Kidney (tissue), 14 donors: Measurements from ENCODE around the gene PNPLA5. TPM values are rescaled to one million over a fixed set of nuclear protein-coding genes. Genes with fewer than 3 reads are reported as not detected.

Experiments
- DNase-seq, 5 donors: peaks; one replicate each; pipeline ENCODE4 v3.0.0-alpha.2; 2013 to 2020
- FAIRE-seq: peaks from 2 replicates; lab custom pipeline; 2012; peaks lifted over from hg19 to GRCh38; lab: Jason Lieb, UNC
- H3K27ac ChIP-seq, 2 donors: one replicate each; pipeline ENCODE4 v1.7.0; 2013; ENCODE audit warnings: low read depth in 2 of 2, low read length in 2 of 2, inconsistent platforms in 1 of 2
- H3K27me3 ChIP-seq: one replicate; pipeline ENCODE4 v1.7.1; 2013; ENCODE audit warnings: low read length, inconsistent platforms; ENCODE audit not compliant: control insufficient read depth, insufficient read depth
- H3K36me3 ChIP-seq, 3 donors: one replicate each; pipeline versions ENCODE4 v1.7.0 to v1.7.1; 2013; ENCODE audit warnings: low read length in 3 of 3, control low read depth in 1 of 3, inconsistent platforms in 1 of 3; ENCODE audit not compliant: insufficient read depth in 3 of 3, control insufficient read depth in 2 of 3
- H3K4me1 ChIP-seq, 3 donors: one replicate each; pipeline versions ENCODE4 v1.7.0 to v1.7.1; 2013; ENCODE audit warnings: low read length in 3 of 3, inconsistent platforms in 1 of 3, low read depth in 1 of 3; ENCODE audit not compliant: control insufficient read depth in 2 of 3, insufficient read depth in 2 of 3
- H3K4me3 ChIP-seq, 3 donors: one replicate each; pipeline versions ENCODE4 v1.7.0 to v1.8.1; 2013; ENCODE audit warnings: low read length in 3 of 3, control low read depth in 1 of 3, inconsistent platforms in 1 of 3
- H3K9ac ChIP-seq, 3 donors: one replicate each; pipeline versions ENCODE4 v1.7.0 to v1.7.1; 2013; ENCODE audit warnings: low read length in 3 of 3, control low read depth in 1 of 3, inconsistent platforms in 1 of 3
- H3K9me3 ChIP-seq, 3 donors: one replicate each; pipeline versions ENCODE4 v1.7.0 to v1.7.1; 2013; ENCODE audit warnings: low read length in 3 of 3, control low read depth in 1 of 3, inconsistent platforms in 1 of 3; ENCODE audit not compliant: control insufficient read depth in 2 of 3, insufficient read depth in 1 of 3
- intact Hi-C: fragments of 100-400 bp; cut with DNase I; formaldehyde crosslinking; loops from one replicate; pipeline ENCODE4 v1.11.1; 2022
- polyA plus RNA-seq: library from polyadenylated mRNA; stranded (reverse); fragments of 350-450 nt; fragmentation: Illumina TruSeq; extraction: RNeasy Lipid Tissue Mini Kit (QIAGEN cat#74804); gene quantifications from one replicate; pipeline ENCODE4 v1.2.3, GENCODE V29; 2014; ENCODE audit warnings: low read depth, low replicate concordance; ENCODE audit not compliant: insufficient read depth
- total RNA-seq: library from RNA; stranded (reverse); fragmentation: NEBNext Ultra II Directional; extraction: Animal tissue kit (Norgen Biotek cat#: 25700); gene quantifications from one replicate; pipeline ENCODE4 v1.2.1, GENCODE V29; 2021
- TF ChIP-seq, protein P1 (sequence below): IDR thresholded peaks from 3 replicates; pipeline ENCODE4 v1.5.1; 2012; ENCODE audit warnings: mild to moderate bottlenecking, moderate library complexity, borderline replicate concordance; ENCODE audit not compliant: insufficient read depth; ENCODE audit errors: extremely low read depth
- donor health status: control.
- donor health status: control.
- donor health status: control.
- donor health status: control.
- donor health status: control.
- donor health status: DM: yes; HTN: yes; CAD: no.
- donor health status: Normal renal cell carcinoma (clear cell type).

The PNPLA5 gene
- total and polyA plus RNA-seq, 2 donors from 2014 or later = not detected

DNA sequence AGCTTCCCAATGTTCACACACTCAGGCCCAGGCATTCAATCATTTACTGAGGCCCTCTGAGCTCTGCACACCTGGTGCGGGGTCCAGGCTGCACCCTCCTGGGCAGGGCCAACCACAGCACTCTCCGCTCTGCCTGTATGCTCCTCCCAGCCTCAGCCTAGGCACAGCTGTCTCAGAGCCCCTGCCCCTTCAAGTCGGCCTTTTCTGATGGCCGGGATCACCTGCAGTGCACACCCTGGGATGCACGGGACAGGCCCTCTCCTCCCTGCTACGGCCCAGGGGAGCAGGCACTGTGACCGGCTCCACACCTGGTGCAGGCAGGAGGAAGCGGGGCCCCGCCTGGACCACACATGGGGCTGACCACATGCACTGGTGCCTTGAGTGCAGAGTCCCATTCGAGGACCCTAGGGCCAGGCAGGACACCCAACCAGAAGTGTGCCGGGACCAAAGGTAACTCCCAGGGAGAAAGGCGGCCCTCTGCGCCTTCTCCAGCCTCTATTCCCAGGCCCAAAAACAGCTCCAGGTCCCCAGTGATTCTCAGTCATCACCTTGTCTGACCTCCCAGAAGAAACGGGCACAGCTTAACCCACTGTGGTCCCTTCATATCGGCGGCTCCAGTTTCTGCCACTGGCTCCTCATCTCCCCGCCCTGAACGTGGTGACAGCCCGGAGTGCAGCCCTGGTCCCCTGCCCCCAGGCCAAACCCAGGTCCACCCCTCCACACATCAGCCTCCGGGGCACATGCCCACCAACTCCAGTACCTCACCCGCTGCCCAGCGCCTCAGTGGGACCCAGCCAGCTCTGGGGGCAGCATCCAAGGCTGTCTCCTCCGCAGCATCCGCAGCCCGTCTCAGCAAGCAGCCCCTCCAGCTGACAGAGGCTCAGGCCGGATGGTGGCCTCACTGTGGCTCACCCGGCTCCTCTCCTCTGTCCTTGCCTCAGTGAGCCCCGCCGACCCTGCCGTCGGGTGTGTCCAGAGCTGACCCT lies 47.0 kb downstream of the PNPLA5 start:
- Histone ChIP-seq H3K4me3 (no peak overlapping the region), H3K9me3 (no peaks in the 10 kb centered on the region), H3K27ac (no peak overlapping the region), H3K36me3 (no peaks in the 10 kb centered on the region), H3K4me1 (no peaks in the 10 kb centered on the region), H3K27me3 (no peaks in the 10 kb centered on the region), H3K9ac (no peak overlapping the region)
- TF ChIP-seq, protein P1, sequence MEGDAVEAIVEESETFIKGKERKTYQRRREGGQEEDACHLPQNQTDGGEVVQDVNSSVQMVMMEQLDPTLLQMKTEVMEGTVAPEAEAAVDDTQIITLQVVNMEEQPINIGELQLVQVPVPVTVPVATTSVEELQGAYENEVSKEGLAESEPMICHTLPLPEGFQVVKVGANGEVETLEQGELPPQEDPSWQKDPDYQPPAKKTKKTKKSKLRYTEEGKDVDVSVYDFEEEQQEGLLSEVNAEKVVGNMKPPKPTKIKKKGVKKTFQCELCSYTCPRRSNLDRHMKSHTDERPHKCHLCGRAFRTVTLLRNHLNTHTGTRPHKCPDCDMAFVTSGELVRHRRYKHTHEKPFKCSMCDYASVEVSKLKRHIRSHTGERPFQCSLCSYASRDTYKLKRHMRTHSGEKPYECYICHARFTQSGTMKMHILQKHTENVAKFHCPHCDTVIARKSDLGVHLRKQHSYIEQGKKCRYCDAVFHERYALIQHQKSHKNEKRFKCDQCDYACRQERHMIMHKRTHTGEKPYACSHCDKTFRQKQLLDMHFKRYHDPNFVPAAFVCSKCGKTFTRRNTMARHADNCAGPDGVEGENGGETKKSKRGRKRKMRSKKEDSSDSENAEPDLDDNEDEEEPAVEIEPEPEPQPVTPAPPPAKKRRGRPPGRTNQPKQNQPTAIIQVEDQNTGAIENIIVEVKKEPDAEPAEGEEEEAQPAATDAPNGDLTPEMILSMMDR = no peak
- peak in 1 of 5 donors; percentile 73 for DNase-seq
- no peak for FAIRE-seq
- intact Hi-C loops = no loop called here

DNA sequence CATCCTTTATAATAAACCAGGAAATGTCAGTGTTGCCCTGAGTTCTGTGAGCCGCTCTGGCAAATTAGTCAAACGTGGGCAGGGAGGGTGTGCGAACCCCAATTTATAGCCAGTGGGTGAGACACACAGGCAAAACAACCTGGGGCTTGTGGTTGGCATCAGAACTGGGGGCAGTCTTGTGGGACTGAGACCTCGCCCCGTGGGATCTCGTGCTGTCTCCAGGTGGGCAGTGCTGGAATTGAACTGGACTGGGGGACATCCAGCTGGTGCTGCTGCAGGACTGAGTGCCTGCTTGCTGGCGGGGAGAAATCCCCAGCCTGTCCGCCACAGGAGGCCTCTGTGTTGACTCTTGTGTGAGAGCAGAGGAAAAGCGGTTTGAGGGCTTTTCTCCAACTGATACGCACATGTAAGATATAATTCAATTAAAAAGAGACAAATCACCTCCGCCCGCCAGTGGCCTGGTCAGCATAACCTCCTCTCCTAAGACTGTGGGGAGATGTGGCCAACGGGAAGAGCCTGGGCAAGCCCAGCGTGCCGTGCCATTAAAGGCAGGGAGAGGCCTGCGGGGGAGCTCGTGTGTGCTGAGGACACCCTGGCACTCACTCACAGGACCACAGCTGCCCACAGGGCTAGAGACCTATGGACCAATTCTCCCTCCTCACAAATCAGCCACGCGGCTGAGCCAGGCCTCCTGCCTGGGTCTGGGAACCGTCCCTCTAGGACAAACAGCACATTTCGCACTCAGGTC lies 47.9 kb downstream of the PNPLA5 start:
- FAIRE-seq (no peak), DNase-seq (peak in 1 of 5 donors; percentile 67)
- Histone ChIP-seq H3K9ac (no peak overlapping the region), H3K36me3 (no peaks in the 10 kb centered on the region), H3K27me3 (no peaks in the 10 kb centered on the region), H3K27ac (no peak overlapping the region), H3K4me1 (no peaks in the 10 kb centered on the region), H3K9me3 (no peaks in the 10 kb centered on the region), H3K4me3 (no peak overlapping the region)
- TF ChIP-seq, protein P1 = no peak
- intact Hi-C loops = no loop called here

DNA sequence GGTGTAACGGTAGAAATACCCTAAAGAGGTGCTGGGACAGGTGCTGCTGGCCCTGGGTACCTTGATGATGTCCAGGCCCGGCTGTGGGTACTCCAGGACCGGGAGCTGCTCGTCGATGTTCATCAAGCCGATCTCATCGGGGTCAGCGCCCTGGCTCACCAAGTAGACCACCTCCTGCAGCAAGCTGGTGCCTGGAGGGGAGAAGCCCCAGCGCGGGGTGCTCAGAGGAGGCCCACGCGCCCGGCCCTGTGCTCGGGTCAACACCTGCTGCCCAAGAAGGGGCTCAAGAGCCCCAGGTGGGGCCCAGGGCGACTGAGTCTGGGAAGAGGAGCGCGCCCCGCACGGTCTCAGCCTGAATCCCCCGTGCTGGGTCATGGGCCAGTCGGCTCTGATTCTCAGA lies 50.1 kb downstream of the PNPLA5 start:
- no peaks in the 10 kb centered on the region for H3K27me3 ChIP-seq
- no peaks in the 10 kb centered on the region for H3K9me3 ChIP-seq
- H3K36me3 ChIP-seq = no peaks in the 10 kb centered on the region
- no peak overlapping the region for H3K9ac ChIP-seq
- intact Hi-C loops = no loop called here
- H3K27ac ChIP-seq = no peak overlapping the region
- H3K4me1 ChIP-seq = no peaks in the 10 kb centered on the region
- TF ChIP-seq, protein P1 = no peak
- H3K4me3 ChIP-seq = no peak overlapping the region
- FAIRE-seq (no peak), DNase-seq (peak in 1 of 5 donors; percentile 66)
